Astrocyte (in vitro differentiated cells and primary cell): ENCODE measurements around the gene BATF. TPM values are rescaled to one million over a fixed set of nuclear protein-coding genes. Genes with fewer than 3 reads are reported as not detected.

Experiments used
- DNase-seq: peaks from one replicate; pipeline ENCODE4 v3.0.0-alpha.2; 2010; ENCODE audit warnings: low read depth
- FAIRE-seq: peaks from 2 replicates; lab custom pipeline; 2011; peaks lifted over from hg19 to GRCh38; lab: Jason Lieb, UNC
- H2AFZ ChIP-seq: 2 replicates; pipeline ENCODE4 v1.6.0; 2012; ENCODE audit warnings: low read depth, low read length, inconsistent platforms
- H3K27ac ChIP-seq: 2 replicates; pipeline ENCODE4 v1.5.1; 2011; ENCODE audit warnings: low read depth, low read length, inconsistent platforms
- H3K27me3 ChIP-seq: 2 replicates; pipeline ENCODE4 v1.6.0; 2011; ENCODE audit warnings: low read length, inconsistent platforms; ENCODE audit not compliant: insufficient read depth
- H3K36me3 ChIP-seq: 2 replicates; pipeline ENCODE4 v1.5.1; 2011; ENCODE audit warnings: low read length, inconsistent platforms; ENCODE audit not compliant: insufficient read depth
- H3K4me1 ChIP-seq: 2 replicates; pipeline ENCODE4 v1.5.1; 2011; ENCODE audit warnings: low read length, inconsistent platforms; ENCODE audit not compliant: insufficient read depth
- H3K4me2 ChIP-seq: 2 replicates; pipeline ENCODE4 v1.6.0; 2012; ENCODE audit warnings: low read length, inconsistent platforms
- H3K4me3 ChIP-seq: 2 replicates; pipeline ENCODE4 v1.5.1; 2011; ENCODE audit warnings: low read depth, mild to moderate bottlenecking, low read length, inconsistent platforms; ENCODE audit not compliant: insufficient read depth
- H3K79me2 ChIP-seq: 2 replicates; pipeline ENCODE4 v1.6.0; 2012; ENCODE audit warnings: mild to moderate bottlenecking, low read length, inconsistent platforms; ENCODE audit not compliant: insufficient read depth
- H3K9ac ChIP-seq: 2 replicates; pipeline ENCODE4 v1.6.0; 2012; ENCODE audit warnings: mild to moderate bottlenecking, low read length, inconsistent platforms
- H3K9me3 ChIP-seq: 2 replicates; pipeline ENCODE4 v1.5.1; 2012; ENCODE audit warnings: low read depth, mild to moderate bottlenecking, low read length, inconsistent platforms; ENCODE audit not compliant: insufficient read depth
- H4K20me1 ChIP-seq: 2 replicates; pipeline ENCODE4 v1.6.0; 2012; ENCODE audit warnings: low read length, inconsistent platforms; ENCODE audit not compliant: insufficient read depth
- H3K27ac Mint-ChIP-seq: one replicate; pipeline ENCODE4 v1.8.0; 2021; ENCODE audit warnings: mild to moderate bottlenecking, mixed read lengths; ENCODE audit not compliant: unreplicated experiment
- H3K27me3 Mint-ChIP-seq: one replicate; pipeline ENCODE4 v1.8.0; 2021; ENCODE audit warnings: low read depth, mixed read lengths; ENCODE audit not compliant: unreplicated experiment
- H3K36me3 Mint-ChIP-seq: one replicate; pipeline ENCODE4 v1.8.0; 2021; ENCODE audit warnings: low read depth, mixed read lengths; ENCODE audit not compliant: unreplicated experiment
- H3K4me1 Mint-ChIP-seq: one replicate; pipeline ENCODE4 v1.8.0; 2021; ENCODE audit warnings: low read depth, mixed read lengths; ENCODE audit not compliant: unreplicated experiment
- H3K4me3 Mint-ChIP-seq: one replicate; pipeline ENCODE4 v1.8.0; 2021; ENCODE audit warnings: mild to moderate bottlenecking, moderate library complexity, mixed read lengths; ENCODE audit not compliant: unreplicated experiment
- H3K9me3 Mint-ChIP-seq: one replicate; pipeline ENCODE4 v1.8.0; 2021; ENCODE audit warnings: mild to moderate bottlenecking, mixed read lengths; ENCODE audit not compliant: unreplicated experiment
- CTCF ChIP-seq: IDR thresholded peaks from 2 replicates; pipeline ENCODE4 v1.5.1; 2011; ENCODE audit warnings: low read depth, mild to moderate bottlenecking, inconsistent platforms, low read length, moderate library complexity; ENCODE audit not compliant: insufficient read depth
- EZH2 ChIP-seq: IDR thresholded peaks from 2 replicates; pipeline ENCODE4 v1.6.1; 2012; ENCODE audit warnings: mild to moderate bottlenecking, low read length, inconsistent platforms; ENCODE audit not compliant: insufficient read depth
- total RNA-seq: library from RNA; stranded (reverse); gene quantifications from 2 replicates; pipeline ENCODE4 v1.2.1, GENCODE V29; 2021

Gene BATF
- total RNA-seq, 1 donor from 2014 or later: not detected

GRCh38 chr14:75493592-75494087, 28.6 kb upstream of the BATF start:
- Histone ChIP-seq H4K20me1 (no peaks in the 10 kb centered on the region), H3K4me1 (no peaks in the 10 kb centered on the region), H3K36me3 (no peaks in the 10 kb centered on the region), H3K4me2 (no peak overlapping the region), H3K79me2 (no peaks in the 10 kb centered on the region), H3K4me3 (no peak overlapping the region), H3K9ac (no peak overlapping the region), H3K27ac (no peak overlapping the region), H3K27me3 (no peaks in the 10 kb centered on the region), H3K9me3 (no peaks in the 10 kb centered on the region), H2AFZ (no peak overlapping the region)
- peaks cover 2% of the 10 kb centered on the region for H3K36me3 Mint-ChIP-seq
- H3K9me3 Mint-ChIP-seq: peaks cover 12% of the 10 kb centered on the region
- H3K27me3 Mint-ChIP-seq: peaks cover 15% of the 10 kb centered on the region
- H3K4me1 Mint-ChIP-seq: peaks cover 4% of the 10 kb centered on the region
- no peak for FAIRE-seq
- H3K27ac Mint-ChIP-seq: no peak overlapping the region
- H3K4me3 Mint-ChIP-seq: no peak overlapping the region
- no peak for TF ChIP-seq EZH2
- TF ChIP-seq CTCF: no peak
- no peak for DNase-seq

GRCh38 chr14:75494896-75495295, 27.4 kb upstream of the BATF start:
- peaks cover 15% of the 10 kb centered on the region for H3K27me3 Mint-ChIP-seq
- Histone ChIP-seq H3K9ac (no peak overlapping the region), H2AFZ (no peak overlapping the region), H4K20me1 (no peaks in the 10 kb centered on the region), H3K36me3 (no peaks in the 10 kb centered on the region), H3K4me2 (no peak overlapping the region), H3K9me3 (no peaks in the 10 kb centered on the region), H3K27ac (no peak overlapping the region), H3K27me3 (no peaks in the 10 kb centered on the region), H3K4me1 (no peaks in the 10 kb centered on the region), H3K79me2 (no peaks in the 10 kb centered on the region), H3K4me3 (no peak overlapping the region)
- no peak overlapping the region for H3K4me3 Mint-ChIP-seq
- no peak for FAIRE-seq
- TF ChIP-seq EZH2: no peak
- no peak for TF ChIP-seq CTCF
- DNase-seq: no peak
- peaks cover 4% of the 10 kb centered on the region for H3K4me1 Mint-ChIP-seq
- no peak overlapping the region for H3K27ac Mint-ChIP-seq
- H3K36me3 Mint-ChIP-seq: peaks cover 2% of the 10 kb centered on the region
- H3K9me3 Mint-ChIP-seq: peaks cover 12% of the 10 kb centered on the region

GRCh38 chr14:75495399-75495798, 26.9 kb upstream of the BATF start:
- no peak for TF ChIP-seq CTCF
- no peak for TF ChIP-seq EZH2
- Histone ChIP-seq H3K9me3 (no peaks in the 10 kb centered on the region), H2AFZ (no peak overlapping the region), H3K27me3 (no peaks in the 10 kb centered on the region), H3K4me3 (no peak overlapping the region), H3K9ac (no peak overlapping the region), H3K4me1 (no peaks in the 10 kb centered on the region), H3K4me2 (no peak overlapping the region), H3K36me3 (no peaks in the 10 kb centered on the region), H4K20me1 (no peaks in the 10 kb centered on the region), H3K27ac (no peak overlapping the region), H3K79me2 (no peaks in the 10 kb centered on the region)
- peaks cover 15% of the 10 kb centered on the region for H3K27me3 Mint-ChIP-seq
- DNase-seq (no peak), FAIRE-seq (no peak)
- peaks cover 2% of the 10 kb centered on the region for H3K36me3 Mint-ChIP-seq
- peaks cover 4% of the 10 kb centered on the region for H3K4me1 Mint-ChIP-seq
- no peak overlapping the region for H3K27ac Mint-ChIP-seq
- no peak overlapping the region for H3K4me3 Mint-ChIP-seq
- H3K9me3 Mint-ChIP-seq: peaks cover 12% of the 10 kb centered on the region
